GM12878 (cell line): Measurements from ENCODE around the gene SMARCE1. TPM values are rescaled to one million over a fixed set of nuclear protein-coding genes. Genes with fewer than 3 reads are reported as not detected.

Experiments used
- CREM ChIP-seq: IDR thresholded peaks from 2 replicates; pipeline ENCODE4 v1.6.1; 2014; ENCODE audit warnings: antibody characterized with exemption, low read depth
- EED ChIP-seq: sonication (generic); IDR thresholded peaks from 2 replicates; pipeline ENCODE4 v1.6.1; 2016; ENCODE audit warnings: antibody characterized with exemption, low read depth
- GATAD2B ChIP-seq: fragments of 450-650 bp; conservative IDR thresholded peaks from 2 replicates; pipeline ENCODE4 v1.6.1; 2017; ENCODE audit warnings: low read depth, mild to moderate bottlenecking, moderate library complexity
- MEF2B ChIP-seq: fragments of 450-650 bp; IDR thresholded peaks from 2 replicates; pipeline ENCODE4 v1.6.1; 2018; ENCODE audit warnings: mild to moderate bottlenecking, moderate library complexity; ENCODE audit not compliant: partially characterized antibody, poor library complexity, severe bottlenecking
- MXI1 ChIP-seq: fragments of 150-350 bp; IDR thresholded peaks from 2 replicates; pipeline ENCODE4 v1.6.1; 2011; ENCODE audit warnings: low read depth, mild to moderate bottlenecking, inconsistent platforms, low read length, improper control_type of control experiment
- MYC ChIP-seq: IDR thresholded peaks from 2 replicates; pipeline ENCODE4 v1.6.1; 2011; ENCODE audit warnings: mild to moderate bottlenecking, low read length, moderate library complexity, inconsistent platforms; ENCODE audit not compliant: insufficient read depth, insufficient replicate concordance, insufficient read length, severe bottlenecking
- RAD21 ChIP-seq: IDR thresholded peaks from 2 replicates; pipeline ENCODE4 v1.6.1; 2011; ENCODE audit warnings: mild to moderate bottlenecking, low read depth, low read length, moderate library complexity; ENCODE audit not compliant: insufficient read depth
- RAD51 ChIP-seq: fragments of 450-650 bp; IDR thresholded peaks from 2 replicates; pipeline ENCODE4 v1.6.1; 2016; ENCODE audit warnings: moderate library complexity, mild to moderate bottlenecking, inconsistent platforms
- RELA ChIP-seq: fragments of 450-650 bp; IDR thresholded peaks from 2 replicates; pipeline ENCODE4 v1.8.0; 2014; ENCODE audit warnings: borderline replicate concordance; ENCODE audit not compliant: partially characterized antibody
- RUNX3 ChIP-seq: IDR thresholded peaks from 2 replicates; pipeline ENCODE4 v1.6.1; 2012; ENCODE audit warnings: low read length, inconsistent platforms
- SMAD1 ChIP-seq: fragments of 450-650 bp; IDR thresholded peaks from 2 replicates; pipeline ENCODE4 v1.6.1; 2018; ENCODE audit warnings: mild to moderate bottlenecking, low read depth; ENCODE audit not compliant: partially characterized antibody
- SREBF2 ChIP-seq: IDR thresholded peaks from 2 replicates; pipeline ENCODE4 v1.6.1; 2012; ENCODE audit warnings: mild to moderate bottlenecking, low read length
- TBL1XR1 ChIP-seq: IDR thresholded peaks from 2 replicates; pipeline ENCODE4 v1.6.1; 2012; ENCODE audit warnings: low read depth, low read length, improper control_type of control experiment
- polyA plus RNA-seq, 11 experiments: library from polyadenylated mRNA; depleted of rRNA in 4 of 11; unstranded in 6 of 11; stranded (reverse) in 5 of 11; fragments of >200 nt; fragmentation: Nextera tagmentation in 4 of 11; fragmentation: Illumina TruSeq in 1 of 11; extraction: Ambion mirVana in 4 of 11; extraction: Trizol in 1 of 11; gene quantifications; 1 replicate in 1 of 11; 2 replicates in 10 of 11; pipeline versions ENCODE4 v1.2.1 to v1.2.3, GENCODE V29; 2011 to 2016; ENCODE audit warnings: inconsistent platforms in 2 of 11, missing spikeins in 2 of 11, low read depth in 1 of 11
- total RNA-seq, 4 experiments: library from RNA; depleted of rRNA in 3 of 4; stranded (reverse); fragments of >200 nt in 3 of 4; fragmentation: Illumina TruSeq in 1 of 4; extraction: Trizol in 1 of 4; gene quantifications; 2 replicates each; pipeline versions ENCODE4 v1.2.1 to v1.2.3, GENCODE V29; 2013 to 2021
- TF ChIP-seq, protein P1 (sequence below): fragments of 450-650 bp; IDR thresholded peaks from 2 replicates; pipeline ENCODE4 v1.6.1; 2017; ENCODE audit warnings: mild to moderate bottlenecking, low read depth, inconsistent platforms; ENCODE audit not compliant: poor library complexity, severe bottlenecking
- TF ChIP-seq, protein P2 (sequence below): fragments of 450-650 bp; formaldehyde crosslinking; IDR thresholded peaks from 2 replicates; pipeline ENCODE4 v1.5.0; 2022; ENCODE audit warnings: mild to moderate bottlenecking, missing genetic modification characterization
- TF ChIP-seq, protein P3 (sequence below): fragments of 450-650 bp; formaldehyde crosslinking; IDR thresholded peaks from 2 replicates; pipeline ENCODE4 v1.4.0; 2020; ENCODE audit warnings: mild to moderate bottlenecking, moderate library complexity
- TF ChIP-seq, protein P4 (sequence below): fragments of 450-650 bp; IDR thresholded peaks from 2 replicates; pipeline ENCODE4 v1.6.1; 2014; ENCODE audit warnings: mild to moderate bottlenecking
- TF ChIP-seq, protein P5 (sequence below): fragments of 450-650 bp; IDR thresholded peaks from 2 replicates; pipeline ENCODE4 v1.6.1; 2016; ENCODE audit warnings: mild to moderate bottlenecking

Gene SMARCE1
- total and polyA plus RNA-seq, 10 of the 15 experiments (the other 5 are each of a cell fraction or from before 2014, with no cell fraction given), result 87.9 to 191 (median 132) TPM

DNA sequence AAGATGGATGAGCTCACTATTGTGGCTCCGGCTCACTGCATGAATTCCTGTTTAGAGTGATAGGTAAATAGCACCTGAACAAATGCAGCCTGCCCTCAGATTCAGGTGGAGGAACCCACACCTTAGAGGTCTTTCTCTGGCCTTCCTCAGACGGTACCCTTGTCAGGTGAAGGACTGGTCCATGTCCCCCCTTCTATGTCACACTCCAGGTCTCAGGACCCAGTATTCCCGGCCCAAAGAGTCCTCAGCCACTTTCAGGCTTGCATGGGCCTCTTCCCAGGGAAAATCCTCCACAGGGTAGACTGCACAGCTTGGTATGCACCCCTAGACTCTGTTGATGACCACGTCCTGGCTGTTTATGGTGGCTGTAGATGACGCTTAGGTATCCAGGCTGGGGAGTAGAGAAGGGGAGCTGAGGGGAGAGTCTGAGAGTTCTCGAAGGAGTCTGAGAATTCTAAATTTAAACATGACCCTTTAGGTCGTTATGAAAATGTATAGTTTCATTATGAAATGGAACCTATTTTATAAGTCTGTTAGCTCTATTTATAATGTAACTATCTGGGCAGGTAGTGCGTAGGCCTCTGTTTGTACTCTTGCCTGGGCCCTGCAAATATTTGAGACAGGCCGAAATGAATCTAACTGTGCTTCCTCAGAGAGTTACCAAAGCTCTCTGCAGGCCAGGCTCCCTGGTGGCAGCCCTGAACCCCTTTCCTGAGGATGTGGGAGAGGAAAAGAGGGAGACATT, 49.9 kb downstream of the SMARCE1 start (continued):
- TF ChIP-seq, protein P1, sequence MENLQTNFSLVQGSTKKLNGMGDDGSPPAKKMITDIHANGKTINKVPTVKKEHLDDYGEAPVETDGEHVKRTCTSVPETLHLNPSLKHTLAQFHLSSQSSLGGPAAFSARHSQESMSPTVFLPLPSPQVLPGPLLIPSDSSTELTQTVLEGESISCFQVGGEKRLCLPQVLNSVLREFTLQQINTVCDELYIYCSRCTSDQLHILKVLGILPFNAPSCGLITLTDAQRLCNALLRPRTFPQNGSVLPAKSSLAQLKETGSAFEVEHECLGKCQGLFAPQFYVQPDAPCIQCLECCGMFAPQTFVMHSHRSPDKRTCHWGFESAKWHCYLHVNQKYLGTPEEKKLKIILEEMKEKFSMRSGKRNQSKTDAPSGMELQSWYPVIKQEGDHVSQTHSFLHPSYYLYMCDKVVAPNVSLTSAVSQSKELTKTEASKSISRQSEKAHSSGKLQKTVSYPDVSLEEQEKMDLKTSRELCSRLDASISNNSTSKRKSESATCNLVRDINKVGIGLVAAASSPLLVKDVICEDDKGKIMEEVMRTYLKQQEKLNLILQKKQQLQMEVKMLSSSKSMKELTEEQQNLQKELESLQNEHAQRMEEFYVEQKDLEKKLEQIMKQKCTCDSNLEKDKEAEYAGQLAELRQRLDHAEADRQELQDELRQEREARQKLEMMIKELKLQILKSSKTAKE, result peak; percentile 40
- TF ChIP-seq MYC (no peak), RAD21 (no peak), RUNX3 (peak; percentile 72; the same call in 1 of the 2 replicates), MEF2B (peak; percentile 46), SMAD1 (no peak), EED (peak; percentile 58), RELA (no peak), GATAD2B (0 out of 2 replicates have a peak, but pooled peaks have one; percentile 26), CREM (peak; percentile 86), SREBF2 (no peak), TBL1XR1 (peak; percentile 49; the same call in 1 of the 2 replicates), RAD51 (no peak), MXI1 (no peak)
- TF ChIP-seq, protein P2, sequence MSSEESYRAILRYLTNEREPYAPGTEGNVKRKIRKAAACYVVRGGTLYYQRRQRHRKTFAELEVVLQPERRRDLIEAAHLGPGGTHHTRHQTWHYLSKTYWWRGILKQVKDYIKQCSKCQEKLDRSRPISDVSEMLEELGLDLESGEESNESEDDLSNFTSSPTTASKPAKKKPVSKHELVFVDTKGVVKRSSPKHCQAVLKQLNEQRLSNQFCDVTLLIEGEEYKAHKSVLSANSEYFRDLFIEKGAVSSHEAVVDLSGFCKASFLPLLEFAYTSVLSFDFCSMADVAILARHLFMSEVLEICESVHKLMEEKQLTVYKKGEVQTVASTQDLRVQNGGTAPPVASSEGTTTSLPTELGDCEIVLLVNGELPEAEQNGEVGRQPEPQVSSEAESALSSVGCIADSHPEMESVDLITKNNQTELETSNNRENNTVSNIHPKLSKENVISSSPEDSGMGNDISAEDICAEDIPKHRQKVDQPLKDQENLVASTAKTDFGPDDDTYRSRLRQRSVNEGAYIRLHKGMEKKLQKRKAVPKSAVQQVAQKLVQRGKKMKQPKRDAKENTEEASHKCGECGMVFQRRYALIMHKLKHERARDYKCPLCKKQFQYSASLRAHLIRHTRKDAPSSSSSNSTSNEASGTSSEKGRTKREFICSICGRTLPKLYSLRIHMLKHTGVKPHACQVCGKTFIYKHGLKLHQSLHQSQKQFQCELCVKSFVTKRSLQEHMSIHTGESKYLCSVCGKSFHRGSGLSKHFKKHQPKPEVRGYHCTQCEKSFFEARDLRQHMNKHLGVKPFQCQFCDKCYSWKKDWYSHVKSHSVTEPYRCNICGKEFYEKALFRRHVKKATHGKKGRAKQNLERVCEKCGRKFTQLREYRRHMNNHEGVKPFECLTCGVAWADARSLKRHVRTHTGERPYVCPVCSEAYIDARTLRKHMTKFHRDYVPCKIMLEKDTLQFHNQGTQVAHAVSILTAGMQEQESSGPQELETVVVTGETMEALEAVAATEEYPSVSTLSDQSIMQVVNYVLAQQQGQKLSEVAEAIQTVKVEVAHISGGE, result no peak
- TF ChIP-seq, protein P3, sequence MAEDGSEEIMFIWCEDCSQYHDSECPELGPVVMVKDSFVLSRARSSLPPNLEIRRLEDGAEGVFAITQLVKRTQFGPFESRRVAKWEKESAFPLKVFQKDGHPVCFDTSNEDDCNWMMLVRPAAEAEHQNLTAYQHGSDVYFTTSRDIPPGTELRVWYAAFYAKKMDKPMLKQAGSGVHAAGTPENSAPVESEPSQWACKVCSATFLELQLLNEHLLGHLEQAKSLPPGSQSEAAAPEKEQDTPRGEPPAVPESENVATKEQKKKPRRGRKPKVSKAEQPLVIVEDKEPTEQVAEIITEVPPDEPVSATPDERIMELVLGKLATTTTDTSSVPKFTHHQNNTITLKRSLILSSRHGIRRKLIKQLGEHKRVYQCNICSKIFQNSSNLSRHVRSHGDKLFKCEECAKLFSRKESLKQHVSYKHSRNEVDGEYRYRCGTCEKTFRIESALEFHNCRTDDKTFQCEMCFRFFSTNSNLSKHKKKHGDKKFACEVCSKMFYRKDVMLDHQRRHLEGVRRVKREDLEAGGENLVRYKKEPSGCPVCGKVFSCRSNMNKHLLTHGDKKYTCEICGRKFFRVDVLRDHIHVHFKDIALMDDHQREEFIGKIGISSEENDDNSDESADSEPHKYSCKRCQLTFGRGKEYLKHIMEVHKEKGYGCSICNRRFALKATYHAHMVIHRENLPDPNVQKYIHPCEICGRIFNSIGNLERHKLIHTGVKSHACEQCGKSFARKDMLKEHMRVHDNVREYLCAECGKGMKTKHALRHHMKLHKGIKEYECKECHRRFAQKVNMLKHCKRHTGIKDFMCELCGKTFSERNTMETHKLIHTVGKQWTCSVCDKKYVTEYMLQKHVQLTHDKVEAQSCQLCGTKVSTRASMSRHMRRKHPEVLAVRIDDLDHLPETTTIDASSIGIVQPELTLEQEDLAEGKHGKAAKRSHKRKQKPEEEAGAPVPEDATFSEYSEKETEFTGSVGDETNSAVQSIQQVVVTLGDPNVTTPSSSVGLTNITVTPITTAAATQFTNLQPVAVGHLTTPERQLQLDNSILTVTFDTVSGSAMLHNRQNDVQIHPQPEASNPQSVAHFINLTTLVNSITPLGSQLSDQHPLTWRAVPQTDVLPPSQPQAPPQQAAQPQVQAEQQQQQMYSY (CRISPR knock-in tag), result no peak
- TF ChIP-seq, protein P4, sequence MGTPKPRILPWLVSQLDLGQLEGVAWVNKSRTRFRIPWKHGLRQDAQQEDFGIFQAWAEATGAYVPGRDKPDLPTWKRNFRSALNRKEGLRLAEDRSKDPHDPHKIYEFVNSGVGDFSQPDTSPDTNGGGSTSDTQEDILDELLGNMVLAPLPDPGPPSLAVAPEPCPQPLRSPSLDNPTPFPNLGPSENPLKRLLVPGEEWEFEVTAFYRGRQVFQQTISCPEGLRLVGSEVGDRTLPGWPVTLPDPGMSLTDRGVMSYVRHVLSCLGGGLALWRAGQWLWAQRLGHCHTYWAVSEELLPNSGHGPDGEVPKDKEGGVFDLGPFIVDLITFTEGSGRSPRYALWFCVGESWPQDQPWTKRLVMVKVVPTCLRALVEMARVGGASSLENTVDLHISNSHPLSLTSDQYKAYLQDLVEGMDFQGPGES, result no peak
- TF ChIP-seq, protein P5, sequence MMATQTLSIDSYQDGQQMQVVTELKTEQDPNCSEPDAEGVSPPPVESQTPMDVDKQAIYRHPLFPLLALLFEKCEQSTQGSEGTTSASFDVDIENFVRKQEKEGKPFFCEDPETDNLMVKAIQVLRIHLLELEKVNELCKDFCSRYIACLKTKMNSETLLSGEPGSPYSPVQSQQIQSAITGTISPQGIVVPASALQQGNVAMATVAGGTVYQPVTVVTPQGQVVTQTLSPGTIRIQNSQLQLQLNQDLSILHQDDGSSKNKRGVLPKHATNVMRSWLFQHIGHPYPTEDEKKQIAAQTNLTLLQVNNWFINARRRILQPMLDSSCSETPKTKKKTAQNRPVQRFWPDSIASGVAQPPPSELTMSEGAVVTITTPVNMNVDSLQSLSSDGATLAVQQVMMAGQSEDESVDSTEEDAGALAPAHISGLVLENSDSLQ, result no peak
